Measurements from ENCODE around the gene GALNT18.
A peak's percentile ranks its signal among the peaks of the same experiment; 100 is the strongest.

The GALNT18 gene

DNA sequence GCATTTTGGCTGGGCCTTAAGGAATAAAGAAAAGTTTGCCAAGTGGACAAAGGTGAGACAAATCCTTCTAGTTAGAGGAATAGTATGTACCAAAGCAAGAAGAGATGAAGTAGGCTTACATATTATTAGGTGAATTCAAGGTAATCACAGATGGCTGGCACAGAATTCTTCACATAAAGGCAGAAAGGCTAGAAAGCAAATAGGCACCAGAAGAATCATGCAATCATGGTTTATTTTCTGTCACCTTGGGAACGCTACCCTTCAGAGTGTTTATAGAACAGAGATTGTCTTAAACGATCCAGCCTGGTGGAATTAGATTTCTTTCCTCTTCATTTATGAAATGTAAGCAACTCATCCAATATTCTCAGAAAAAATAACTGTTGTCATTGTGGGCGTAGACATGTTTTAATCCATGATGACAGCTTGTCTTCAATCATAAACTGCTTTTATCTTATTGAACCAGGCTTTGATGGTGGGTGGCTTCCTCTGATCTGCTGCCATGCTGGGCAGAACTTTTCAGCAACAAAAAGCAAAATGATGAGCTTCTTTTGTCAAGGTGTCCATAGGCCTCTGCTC lies 219.8 kb downstream of the GALNT18 start:
- DNase-seq, result no peak

GRCh38 chr11:11400635-11401232 lies 221.1 kb downstream of the GALNT18 start:
- no peak for DNase-seq

DNA sequence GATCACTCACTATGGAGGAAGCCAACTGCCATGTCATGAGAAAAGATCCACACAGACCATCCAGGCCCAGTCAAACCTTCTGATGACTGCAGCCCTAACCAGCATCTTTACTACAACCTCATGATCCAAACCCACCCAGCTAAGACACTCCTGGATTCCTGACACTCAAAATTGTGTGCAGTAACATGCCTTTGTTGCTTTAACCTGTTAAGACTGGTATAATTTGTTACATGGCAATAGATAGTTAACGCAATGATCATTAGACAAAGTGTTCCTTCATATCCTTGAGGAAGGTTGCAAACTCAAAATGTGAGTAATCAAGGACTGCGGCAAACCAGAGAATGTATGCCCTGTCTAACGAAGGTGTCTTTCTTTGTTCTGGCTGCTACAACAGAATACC lies 221.7 kb downstream of the GALNT18 start:
- no peak for DNase-seq

GRCh38 chr11:11397781-11398180 lies 224.0 kb downstream of the GALNT18 start:
- no peak for DNase-seq

- DNase-seq, result no peak
Observed at GRCh38 chr11:11397036-11397415, 224.8 kb downstream of the GALNT18 start.

GRCh38 chr11:11396301-11397035 lies 225.3 kb downstream of the GALNT18 start:
- DNase-seq, result peak; percentile 87

GRCh38 chr11:11395126-11395525 lies 226.7 kb downstream of the GALNT18 start:
- no peak for DNase-seq

DNA sequence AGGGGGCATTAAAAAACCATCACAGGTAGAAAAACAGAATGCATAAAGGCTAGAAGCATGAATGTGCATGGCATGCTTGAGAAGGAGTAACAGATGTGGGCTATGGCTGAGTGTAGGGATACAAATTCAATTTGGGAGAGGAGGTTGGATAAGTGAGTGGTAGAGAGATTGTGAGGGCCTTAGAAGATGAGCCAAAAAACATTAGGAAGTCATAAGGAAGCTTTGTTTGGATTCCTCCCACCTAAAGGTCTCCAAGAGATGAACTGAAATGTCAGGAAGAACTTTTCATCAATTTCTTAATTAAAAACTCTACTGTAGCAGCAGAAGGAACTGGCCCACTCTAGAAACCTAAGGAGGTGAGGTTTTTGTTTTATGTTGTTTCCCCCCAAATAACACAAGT lies 227.6 kb downstream of the GALNT18 start:
- DNase-seq, result no peak

DNA sequence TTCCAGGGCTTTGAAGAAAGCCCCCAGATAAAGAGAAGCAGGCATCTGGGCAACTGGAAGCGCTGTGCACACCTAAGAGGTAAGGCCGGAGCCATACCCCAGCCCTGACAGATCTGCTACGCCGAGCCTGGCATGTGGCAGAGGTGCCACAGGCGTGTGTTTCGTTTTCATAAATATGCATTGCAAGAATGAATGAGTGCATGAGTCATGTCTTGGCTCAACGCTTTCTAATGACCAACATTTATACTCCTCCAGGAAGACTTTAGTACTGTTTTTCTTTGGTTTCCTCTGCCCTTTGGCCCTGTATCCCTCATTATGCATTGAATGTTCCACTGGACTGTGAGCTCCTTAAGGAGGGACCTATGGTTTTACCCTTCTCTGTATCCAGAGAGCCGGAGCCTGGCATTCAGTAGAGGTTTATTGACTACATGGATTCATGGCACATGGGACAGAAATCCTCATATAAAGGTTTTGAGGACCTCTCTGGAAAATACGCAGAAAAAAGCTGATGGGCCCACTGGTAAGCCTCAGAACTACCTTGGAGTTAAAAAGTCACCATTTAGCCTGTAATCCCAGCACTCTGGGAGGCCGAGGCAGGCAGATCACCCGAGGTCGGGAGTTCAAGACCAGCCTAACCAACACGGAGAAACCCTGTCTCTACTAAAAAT lies 229.9 kb downstream of the GALNT18 start:
- peak; percentile 61 for DNase-seq

DNA sequence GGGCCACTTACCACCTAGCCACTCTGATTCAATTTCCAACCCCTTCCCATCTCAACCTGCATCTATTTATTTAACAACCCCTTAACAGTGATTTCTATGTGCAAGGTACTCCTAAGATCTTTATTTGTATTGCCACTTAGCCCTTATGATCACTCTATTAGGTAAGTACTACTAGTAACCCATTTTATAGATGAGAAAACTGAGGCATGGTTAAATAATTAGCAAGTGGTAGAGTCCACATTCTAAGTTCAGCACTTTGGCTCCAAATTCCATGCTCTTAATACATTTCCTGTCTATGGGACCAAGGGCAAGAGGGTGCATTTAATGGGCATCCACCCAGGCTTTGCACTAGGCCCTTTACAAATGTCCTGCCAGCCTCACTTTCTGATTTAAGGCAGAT lies 230.6 kb downstream of the GALNT18 start:
- DNase-seq, result no peak

GRCh38 chr11:11390068-11390771 lies 231.6 kb downstream of the GALNT18 start:
- no peak for DNase-seq

DNA sequence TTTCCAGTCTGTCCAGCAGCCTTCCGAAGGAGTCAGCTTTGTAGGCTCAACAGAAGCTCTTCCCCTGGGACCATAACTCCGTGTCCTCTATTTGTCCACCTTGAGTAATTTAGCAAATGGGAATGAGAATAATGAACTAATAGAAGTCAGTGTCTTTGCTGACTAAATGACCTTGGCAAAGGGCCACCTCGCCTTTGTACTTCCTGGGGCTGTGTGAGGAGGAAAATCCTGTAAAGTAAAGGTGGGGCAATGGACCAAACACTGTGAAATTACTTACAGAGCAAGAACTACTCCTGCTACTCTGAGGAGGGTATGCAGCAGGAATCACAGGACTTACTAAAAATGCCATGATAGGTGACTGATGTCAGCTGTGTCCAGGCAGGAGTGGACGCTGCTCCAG lies 232.6 kb downstream of the GALNT18 start:
- no peak for DNase-seq

- DNase-seq, result no peak
Observed at GRCh38 chr11:11387622-11388305, 234.0 kb downstream of the GALNT18 start.

DNA sequence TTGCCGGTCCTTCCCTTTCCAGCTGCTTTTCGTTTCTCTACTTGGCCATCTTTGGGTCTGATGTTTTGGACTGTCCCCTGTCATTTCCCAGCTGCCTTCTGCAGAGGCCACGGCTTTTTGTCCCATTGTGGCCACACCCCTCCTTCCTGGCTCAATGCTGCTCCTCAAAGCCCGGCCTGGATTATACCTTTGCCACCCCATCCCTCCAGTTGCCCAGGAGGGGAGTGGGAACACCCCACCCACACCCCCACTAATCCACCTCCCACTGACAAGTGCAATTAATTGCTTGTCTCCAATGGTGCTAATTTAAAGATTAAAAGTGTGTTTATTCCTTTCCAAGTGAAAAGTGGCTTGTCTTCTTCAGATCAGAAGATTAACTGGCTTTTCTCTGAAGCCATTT lies 234.6 kb downstream of the GALNT18 start:
- DNase-seq, result no peak

DNA sequence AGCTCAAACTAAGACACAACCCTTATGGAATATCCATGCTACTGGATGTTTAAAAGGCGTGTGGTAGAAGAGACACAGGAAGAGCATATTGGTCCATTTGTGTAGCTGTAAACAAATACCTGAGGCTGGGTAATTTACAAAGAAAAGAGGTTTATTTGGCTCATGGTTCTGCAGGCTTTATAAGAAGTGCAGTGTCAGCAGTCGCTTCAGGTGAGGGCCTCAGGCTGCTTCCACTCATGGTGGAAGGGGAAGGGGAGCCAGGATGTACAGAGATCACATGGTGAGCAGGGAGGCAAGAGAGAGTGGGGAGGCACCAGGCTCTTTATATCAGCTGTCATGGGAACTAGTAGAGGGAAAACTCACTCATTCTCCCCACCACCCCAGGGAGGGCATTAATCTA lies 237.0 kb downstream of the GALNT18 start:
- DNase-seq, result no peak

DNA sequence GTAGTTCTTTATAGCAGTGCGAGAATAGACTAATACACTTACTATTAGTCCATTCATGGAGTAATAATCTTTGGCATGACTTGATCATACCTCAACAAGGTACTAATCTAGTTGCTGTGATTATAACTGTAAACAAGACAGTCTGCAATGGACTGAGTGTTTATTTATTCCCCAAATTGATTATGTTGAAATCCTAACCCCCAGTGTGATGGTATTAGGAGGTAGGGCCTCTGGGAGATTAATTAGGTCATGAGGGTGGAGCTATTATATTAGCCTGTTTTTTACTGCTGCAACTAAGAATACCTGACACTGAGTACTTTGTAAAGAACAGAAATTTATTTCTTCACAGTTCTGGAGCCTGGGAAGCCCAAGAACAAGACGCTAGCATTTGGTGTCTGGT lies 237.8 kb downstream of the GALNT18 start:
- DNase-seq, result no peak

- no peak for DNase-seq
Observed at GRCh38 chr11:11382858-11383532, 238.8 kb downstream of the GALNT18 start.

DNA sequence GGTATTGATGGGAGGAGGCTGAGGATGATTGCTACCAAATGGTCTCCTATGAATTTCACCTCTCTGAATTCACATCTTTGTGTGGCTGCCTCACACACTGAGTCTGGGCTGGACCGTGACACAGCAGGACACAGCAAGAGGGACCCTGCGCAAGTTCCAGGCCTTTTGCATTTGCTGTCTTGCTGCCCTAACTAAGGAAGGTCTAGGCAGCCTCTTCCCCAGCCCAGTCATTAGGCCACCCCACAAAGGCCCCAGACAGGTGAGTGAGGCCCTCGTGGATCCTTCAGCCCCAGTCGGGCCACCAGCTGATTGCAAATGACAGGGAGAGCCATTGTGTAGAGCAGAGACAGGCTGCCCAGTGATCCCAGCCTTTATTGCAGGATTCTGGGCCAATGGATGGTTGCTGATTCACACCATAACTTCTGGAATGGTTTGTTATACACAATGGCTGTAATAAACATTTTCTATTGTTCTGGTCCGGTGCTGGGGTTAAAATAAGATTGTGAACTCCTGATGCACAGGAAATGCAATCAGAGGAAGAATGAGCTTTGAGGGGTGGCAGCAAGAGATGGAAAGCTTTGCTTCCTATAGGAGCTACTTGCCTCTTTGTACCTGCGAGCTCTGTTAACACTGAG lies 240.2 kb downstream of the GALNT18 start:
- DNase-seq, result no peak

DNA sequence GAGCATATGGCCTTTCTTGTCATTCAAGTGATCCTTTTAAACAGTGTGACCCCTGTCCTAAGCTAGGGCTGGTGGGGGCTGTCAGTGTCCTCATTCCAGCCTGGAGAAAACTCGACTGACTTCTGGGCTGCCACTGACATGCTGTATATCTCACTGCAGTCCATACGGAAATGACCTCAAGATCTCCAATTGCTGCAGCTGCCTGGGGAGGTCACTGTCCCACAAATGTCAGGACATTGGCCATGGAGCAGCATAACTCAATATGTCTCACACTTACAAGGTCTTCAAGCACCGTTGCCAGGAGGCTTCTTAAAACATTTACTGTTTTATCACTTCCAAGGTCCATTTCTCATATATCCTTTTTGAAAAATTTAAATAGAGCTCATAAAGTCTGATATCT lies 240.9 kb downstream of the GALNT18 start:
- DNase-seq, result no peak

GRCh38 chr11:11380340-11380739 lies 241.5 kb downstream of the GALNT18 start:
- no peak for DNase-seq

GRCh38 chr11:11379661-11380060 lies 242.1 kb downstream of the GALNT18 start:
- no peak for DNase-seq
